NCI-H2029 treated with DMSO at 0.1 percent for 48 hours (cell line): ENCODE data around the gene DCLK1.
"Not testable (repeated sequence)": the region's sequence is repeated elsewhere in the genome, so short reads cannot be mapped to it uniquely, and the experiment has no call there.

Experiments
- DNase-seq: peaks from one replicate; lab custom pipeline; 2025; lab: John Stamatoyannopoulos, UW

DCLK1 gene

GRCh38 chr13:36084131-36084530, 47.1 kb downstream of the DCLK1 start:
- no peak for DNase-seq

GRCh38 chr13:36082806-36083205, 48.4 kb downstream of the DCLK1 start:
- no peak for DNase-seq

- no peak for DNase-seq
Measured at GRCh38 chr13:36082396-36082795, 48.8 kb downstream of the DCLK1 start.

- no peak for DNase-seq
Measured at GRCh38 chr13:36076211-36076610, 55.0 kb downstream of the DCLK1 start.

- peak; percentile 4 for DNase-seq
Measured at GRCh38 chr13:36074659-36075058, 56.5 kb downstream of the DCLK1 start.

GRCh38 chr13:36072152-36072935, 58.8 kb downstream of the DCLK1 start:
- DNase-seq = no peak

GRCh38 chr13:36070504-36071192, 60.5 kb downstream of the DCLK1 start:
- DNase-seq = not testable (repeated sequence)

- DNase-seq = no peak
Measured at GRCh38 chr13:36069881-36070366, 61.3 kb downstream of the DCLK1 start.

- DNase-seq = no peak
Measured at GRCh38 chr13:36068991-36069390, 62.2 kb downstream of the DCLK1 start.

GRCh38 chr13:36068566-36068965, 62.6 kb downstream of the DCLK1 start:
- no peak for DNase-seq

GRCh38 chr13:36067746-36068381, 63.3 kb downstream of the DCLK1 start:
- DNase-seq = no peak

- DNase-seq = no peak
Measured at GRCh38 chr13:36062249-36062648, 68.9 kb downstream of the DCLK1 start.

GRCh38 chr13:36061621-36062020, 69.6 kb downstream of the DCLK1 start:
- no peak for DNase-seq

GRCh38 chr13:36061054-36061453, 70.1 kb downstream of the DCLK1 start:
- DNase-seq = no peak

- DNase-seq = no peak
Measured at GRCh38 chr13:36059321-36059720, 71.9 kb downstream of the DCLK1 start.

- DNase-seq = no peak
Measured at GRCh38 chr13:36058116-36058515, 73.1 kb downstream of the DCLK1 start.

GRCh38 chr13:36057547-36057946, 73.6 kb downstream of the DCLK1 start:
- DNase-seq = no peak

- DNase-seq = no peak
Measured at GRCh38 chr13:36057041-36057440, 74.1 kb downstream of the DCLK1 start.

- DNase-seq = no peak
Measured at GRCh38 chr13:36055366-36055765, 75.8 kb downstream of the DCLK1 start.

GRCh38 chr13:36054041-36054440, 77.1 kb downstream of the DCLK1 start:
- no peak for DNase-seq

- DNase-seq = no peak
Measured at GRCh38 chr13:36051082-36051481, 80.1 kb downstream of the DCLK1 start.

- no peak for DNase-seq
Measured at GRCh38 chr13:36046672-36047071, 84.5 kb downstream of the DCLK1 start.
